ENCODE results near the gene INAVA.
A peak's percentile ranks its signal among the peaks of the same experiment; 100 is the strongest.

Gene INAVA

GRCh38 chr1:200875416-200875815 is 19.3 kb upstream of the INAVA start:
- DNase-seq (ENCODE audit: low read depth in 3 of 3, low spot score in 1 of 3) = no peak

DNA sequence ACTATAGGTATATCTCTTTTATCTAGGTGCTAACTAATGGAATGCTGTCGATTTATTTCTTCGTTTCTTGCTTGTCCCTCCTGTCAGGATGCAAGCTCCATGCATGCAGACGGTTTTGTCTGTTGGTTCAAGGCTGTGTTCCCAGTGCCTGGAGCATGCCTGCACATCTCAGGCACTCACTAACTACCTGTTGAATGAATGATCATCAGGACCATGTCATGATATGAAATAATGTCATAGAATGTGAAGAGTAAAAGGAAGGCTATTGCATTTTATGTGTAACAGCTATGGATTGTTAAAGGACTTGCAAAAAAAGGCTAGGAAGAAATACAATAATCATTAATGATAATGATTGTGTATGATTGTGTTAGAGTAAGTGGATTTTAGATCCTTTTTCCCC is 17.7 kb upstream of the INAVA start:
- DNase-seq (ENCODE audit: low read depth in 3 of 3, low spot score in 1 of 3) = no peak

DNA sequence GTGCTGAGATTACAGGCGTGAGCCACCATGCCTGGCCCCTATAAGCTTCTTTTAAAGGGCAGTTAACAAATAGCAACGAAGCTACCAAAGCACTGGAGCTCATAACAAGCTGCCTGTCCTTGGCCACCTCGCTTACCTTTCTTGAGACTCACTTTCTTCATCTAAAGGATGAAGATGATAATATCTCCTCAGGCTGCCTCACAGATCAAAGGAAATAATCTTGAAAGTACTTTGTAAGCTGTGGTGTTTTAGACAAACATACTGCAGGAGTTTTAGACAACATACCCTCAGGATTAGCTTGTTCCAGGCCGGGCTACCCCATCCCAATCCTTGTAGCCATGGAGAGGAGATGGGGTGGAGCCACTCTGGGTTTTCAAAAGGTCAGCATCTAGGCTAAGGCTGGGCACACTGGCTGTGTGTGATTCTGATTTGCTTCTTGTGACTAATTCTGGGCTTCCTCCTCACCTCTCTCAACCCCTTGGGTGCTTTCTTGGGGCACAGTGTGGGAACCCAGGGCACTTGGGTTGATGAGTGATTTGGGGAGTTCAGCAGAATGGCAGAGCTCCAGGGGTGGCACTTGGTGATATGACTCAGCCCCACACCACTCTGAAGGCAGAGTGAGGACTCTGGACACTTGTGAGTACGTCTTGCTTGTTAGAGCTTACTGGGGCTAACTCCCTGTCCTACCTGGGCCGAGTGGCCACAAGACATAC is 16.7 kb upstream of the INAVA start:
- no peak for DNase-seq (ENCODE audit: low read depth in 3 of 3, low spot score in 1 of 3)

GRCh38 chr1:200880212-200880611 is 14.5 kb upstream of the INAVA start:
- DNase-seq (ENCODE audit: low read depth in 3 of 3, low spot score in 1 of 3) = no peak

- no peak for DNase-seq (ENCODE audit: low read depth in 3 of 3, low spot score in 1 of 3)
These were observed 11.6 kb upstream of the INAVA start for GRCh38 chr1:200883118-200883517.

GRCh38 chr1:200885623-200886402 is 8.9 kb upstream of the INAVA start:
- DNase-seq (ENCODE audit: low read depth in 3 of 3, low spot score in 1 of 3) = no peak

- no peak for DNase-seq (ENCODE audit: low read depth in 3 of 3, low spot score in 1 of 3)
These were observed 8.1 kb upstream of the INAVA start for GRCh38 chr1:200886594-200886993.

DNA sequence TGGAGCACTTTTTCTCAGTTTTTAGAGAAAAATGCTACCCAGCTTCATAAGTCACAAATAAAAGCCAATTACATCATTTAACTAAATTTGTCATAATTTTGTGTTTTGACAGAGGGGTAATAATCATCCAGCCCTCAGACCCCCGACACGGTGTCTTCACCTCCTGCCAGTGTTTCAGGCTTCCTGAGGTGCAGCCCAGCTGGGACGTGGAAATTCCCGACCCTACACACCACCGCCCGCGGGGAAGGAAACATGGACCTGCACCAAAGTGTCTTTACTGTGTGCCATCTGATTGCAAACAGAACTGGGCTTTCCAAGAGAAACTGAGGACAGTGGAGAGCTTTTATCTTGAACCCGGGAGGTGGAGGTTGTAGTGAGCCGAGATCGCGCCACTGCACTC is 7.7 kb upstream of the INAVA start:
- DNase-seq (ENCODE audit: low read depth in 3 of 3, low spot score in 1 of 3) = no peak

- DNase-seq (ENCODE audit: low read depth in 3 of 3, low spot score in 1 of 3) = no peak
These were observed 6.8 kb upstream of the INAVA start for GRCh38 chr1:200887772-200888348.

DNA sequence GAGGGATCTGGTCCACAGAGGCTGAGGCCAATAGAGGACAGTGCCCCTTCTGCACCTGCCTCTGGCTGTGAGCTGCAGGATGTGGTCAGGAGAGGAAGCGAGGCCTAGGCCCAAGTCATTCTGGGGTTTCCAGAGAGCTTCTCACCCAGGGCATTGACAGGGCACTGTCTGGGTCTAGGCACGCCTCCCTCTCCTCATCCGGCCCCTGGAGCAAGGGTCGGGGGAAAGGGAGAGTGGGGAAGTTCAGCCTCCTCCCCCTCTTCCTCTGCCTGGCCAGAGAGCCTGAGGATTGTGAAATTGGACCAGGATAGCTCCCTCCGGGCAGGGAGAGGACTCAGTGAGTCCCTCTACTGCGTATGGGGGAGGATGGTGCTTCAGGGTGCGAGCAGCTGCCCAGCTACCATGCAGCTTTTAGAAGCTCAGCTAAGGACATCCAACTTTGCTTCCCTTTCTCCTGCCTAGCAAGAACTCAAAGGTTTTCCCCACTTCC is 6.3 kb upstream of the INAVA start:
- DNase-seq (ENCODE audit: low read depth in 3 of 3, low spot score in 1 of 3) = peak in 2 of 3 donors; percentile 37 to 38

DNA sequence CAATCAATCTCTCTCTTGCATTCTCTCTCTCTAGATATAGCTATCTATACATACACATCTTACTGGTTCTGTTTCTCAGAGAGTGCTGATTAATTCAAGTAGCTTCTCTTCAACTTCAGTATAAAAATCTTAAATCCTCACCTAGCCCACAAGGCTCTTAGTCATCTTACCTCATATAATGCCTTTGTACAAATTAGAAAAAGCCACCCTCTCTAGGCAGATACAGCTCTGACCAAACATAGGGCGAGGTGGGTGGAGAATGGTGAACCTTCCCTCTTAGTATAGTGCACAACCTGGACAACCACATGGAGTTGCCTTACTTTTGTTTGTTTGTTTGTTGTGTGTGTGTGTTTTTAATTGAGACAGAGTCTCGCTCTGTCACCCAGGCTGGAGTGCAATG is 5.1 kb upstream of the INAVA start:
- DNase-seq (ENCODE audit: low read depth in 3 of 3, low spot score in 1 of 3) = no peak

GRCh38 chr1:200890027-200890426 is 4.7 kb upstream of the INAVA start:
- DNase-seq (ENCODE audit: low read depth in 3 of 3, low spot score in 1 of 3) = no peak

DNA sequence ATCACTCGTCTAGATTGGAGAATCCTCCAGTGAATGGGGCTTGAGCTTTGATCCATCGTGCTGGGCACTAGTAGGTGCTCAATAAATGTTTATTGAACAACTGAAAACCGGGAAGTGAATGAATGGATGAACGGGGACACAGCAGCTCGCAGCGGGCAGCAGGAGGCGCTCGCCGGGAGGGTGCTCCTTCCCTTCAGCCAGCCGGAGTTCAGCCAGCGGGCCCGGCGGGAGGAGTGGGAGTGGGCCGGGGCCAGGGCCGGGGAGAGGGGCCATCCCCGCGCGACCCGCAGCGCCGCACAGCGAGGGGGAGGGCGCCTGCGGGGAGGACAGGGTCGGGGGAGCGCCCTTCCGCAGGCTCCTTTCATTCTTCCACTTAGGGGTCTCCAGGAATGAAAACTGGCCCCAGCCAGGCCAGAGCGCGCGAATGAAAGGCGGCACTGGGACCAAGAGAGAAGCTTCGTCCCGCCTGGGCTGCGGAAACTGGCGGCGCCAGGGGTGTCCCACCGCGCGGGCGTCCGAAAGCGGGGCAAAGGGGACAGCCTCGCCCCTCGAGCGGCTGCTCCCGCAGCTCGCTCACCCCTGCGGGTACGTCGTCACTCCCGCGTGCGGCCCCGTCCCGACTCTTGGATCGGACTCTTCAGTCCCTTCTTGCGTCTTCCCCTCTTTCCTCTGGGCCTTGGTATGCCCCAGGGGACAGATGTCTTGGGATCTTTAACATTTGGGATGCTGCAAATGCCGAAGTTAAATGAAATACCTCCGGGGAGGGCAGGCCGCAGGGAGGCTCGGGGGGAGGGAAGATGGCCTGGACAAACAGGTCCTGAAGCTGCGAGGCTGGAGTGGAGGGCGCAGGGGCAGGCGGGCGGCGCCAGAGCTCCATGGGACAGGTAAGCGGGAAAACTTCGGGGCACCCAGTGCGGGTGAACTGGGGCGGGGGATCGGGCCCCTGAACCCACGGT is 3.6 kb upstream of the INAVA start:
- no peak for DNase-seq (ENCODE audit: low read depth in 3 of 3, low spot score in 1 of 3)

DNA sequence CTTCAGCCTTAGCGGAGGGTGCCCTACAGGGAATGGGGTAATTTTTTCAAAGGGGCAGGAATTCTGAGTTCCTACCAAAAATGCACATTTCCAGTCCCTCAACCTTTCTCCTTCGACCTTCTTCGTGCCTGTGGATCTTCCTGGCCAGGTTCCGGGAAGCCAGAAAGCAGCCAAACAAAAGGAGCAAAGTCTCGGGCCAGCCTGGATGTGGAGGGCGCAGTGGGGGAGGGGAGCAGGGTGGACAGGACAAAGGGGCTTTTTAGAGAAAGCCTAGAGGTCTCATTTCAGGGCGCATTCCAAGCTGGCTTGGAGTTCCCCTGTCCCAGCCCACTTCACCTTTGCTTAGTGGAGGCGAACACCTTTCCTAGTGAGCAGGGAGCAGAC is 2.9 kb upstream of the INAVA start:
- DNase-seq (ENCODE audit: low read depth in 3 of 3, low spot score in 1 of 3) = no peak

- no peak for DNase-seq (ENCODE audit: low read depth in 3 of 3, low spot score in 1 of 3)
These were observed 2.2 kb upstream of the INAVA start for GRCh38 chr1:200892546-200892945.

DNA sequence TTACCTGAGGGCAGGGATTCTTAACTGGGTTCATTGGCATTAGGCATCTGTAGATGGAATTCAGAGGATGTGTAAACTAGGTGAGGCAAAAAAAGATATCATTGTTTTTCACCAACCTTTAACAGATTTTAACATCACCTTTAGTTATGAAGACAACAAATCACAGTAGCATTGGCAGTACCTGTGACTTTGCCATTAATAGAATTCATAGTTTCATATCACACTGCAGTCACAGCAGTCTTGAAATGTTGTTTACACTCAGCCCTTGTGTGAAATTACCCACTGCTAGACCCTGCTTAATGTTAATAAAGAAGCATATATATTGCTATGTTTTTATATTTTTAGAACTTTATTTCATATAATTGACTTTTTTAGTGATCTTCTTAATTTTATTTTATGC is 1.7 kb upstream of the INAVA start:
- no peak for DNase-seq (ENCODE audit: low read depth in 3 of 3, low spot score in 1 of 3)

DNA sequence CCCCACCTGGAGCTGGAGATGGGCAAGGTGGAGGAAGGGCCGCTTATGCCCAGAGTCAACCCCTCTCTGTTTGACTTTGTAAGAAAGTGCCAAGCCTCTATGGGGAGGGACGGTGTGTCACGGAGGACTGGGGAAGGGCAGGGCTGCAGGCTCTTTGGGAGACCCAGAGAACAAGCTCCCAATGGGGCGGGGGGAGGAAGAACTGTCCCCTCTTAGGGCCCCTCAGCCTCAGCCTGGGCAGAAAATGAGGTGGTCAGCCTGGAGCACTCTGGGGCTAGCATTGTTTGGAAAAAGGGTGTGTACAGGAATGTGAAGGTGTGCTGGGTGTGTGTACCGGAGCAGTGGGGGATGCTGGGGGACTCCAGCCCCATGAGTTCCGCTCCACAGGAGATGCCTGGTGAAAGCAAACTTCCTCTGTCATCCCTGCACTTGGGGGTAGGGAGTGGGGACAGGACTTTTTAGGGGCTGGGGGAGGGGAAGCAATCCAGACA is 1.2 kb upstream of the INAVA start:
- no peak for DNase-seq (ENCODE audit: low read depth in 3 of 3, low spot score in 1 of 3)

GRCh38 chr1:200895443-200895789 is 716 bp downstream of the INAVA start:
- no peak for DNase-seq (ENCODE audit: low read depth in 3 of 3, low spot score in 1 of 3)

DNA sequence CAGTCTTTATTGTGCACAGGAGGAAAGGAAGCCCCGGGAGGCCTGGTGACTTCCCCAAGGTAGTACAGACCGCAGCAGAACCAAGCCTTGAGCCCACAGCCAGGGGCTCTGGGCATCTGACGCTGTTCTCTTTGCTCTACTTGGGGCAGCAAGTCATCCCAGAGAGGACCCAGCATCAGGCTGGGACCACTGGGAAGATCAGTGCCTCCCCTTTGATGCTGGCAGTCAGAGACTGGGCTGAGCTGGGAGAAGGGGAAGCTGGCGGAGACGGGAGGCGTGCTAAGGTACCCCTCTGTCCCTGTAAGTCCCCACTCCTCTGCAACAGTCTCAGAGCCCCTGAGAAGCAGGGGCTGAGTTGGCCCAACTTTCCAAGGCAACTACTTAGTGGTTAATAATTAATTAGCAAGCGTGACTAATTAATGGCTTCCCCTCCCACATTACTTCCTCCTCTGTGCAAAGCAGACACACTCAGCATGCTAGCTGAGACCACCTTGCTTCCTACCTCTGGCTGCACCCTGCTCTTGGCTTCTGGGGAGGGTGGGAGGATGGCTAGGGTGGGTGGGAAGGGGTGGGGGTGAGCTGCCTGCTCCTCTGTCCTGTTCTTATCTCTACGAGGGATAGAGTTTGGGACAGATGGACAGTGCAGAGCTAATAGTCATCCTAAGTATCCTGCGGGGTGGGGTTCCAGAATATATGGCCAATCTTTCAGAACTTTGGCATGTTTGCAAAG is 1.3 kb downstream of the INAVA start:
- DNase-seq (ENCODE audit: low read depth in 3 of 3, low spot score in 1 of 3) = no peak

DNA sequence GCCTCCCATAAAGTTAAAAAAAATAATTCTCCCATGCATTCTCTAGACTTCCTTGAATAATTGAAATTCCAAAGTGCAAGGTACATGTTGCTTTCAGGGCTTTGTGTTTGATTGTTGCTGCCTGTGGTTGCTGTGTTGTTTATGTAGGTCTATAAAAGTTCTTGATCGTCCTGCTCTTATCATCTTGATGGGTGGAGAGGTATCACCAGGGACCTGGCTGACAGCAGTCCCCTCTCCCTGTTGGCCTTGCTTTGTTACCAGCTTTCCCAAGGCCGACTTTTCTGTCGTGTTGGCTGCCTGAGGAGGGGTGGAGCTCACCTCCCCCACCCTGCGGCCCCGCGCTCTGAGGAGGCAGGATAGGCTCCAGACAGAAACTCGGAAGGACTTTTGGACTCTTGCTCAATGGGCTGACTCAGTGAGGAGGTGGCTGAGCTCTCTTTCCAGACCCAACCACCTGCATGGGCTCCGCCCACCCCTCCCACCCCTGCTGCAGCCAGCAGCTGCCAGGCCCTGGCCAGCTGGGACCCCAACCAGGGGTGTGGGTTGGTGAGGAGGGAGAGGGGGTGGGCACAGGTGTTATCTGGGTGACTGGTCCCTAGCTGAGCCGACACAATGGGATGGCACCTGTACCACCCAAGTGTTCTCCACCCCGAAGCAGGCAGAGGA is 2.0 kb downstream of the INAVA start:
- DNase-seq (ENCODE audit: low read depth in 3 of 3, low spot score in 1 of 3) = no peak
